ENCODE measurements around the gene C5.
A peak's percentile ranks its signal among the peaks of the same experiment; 100 is the strongest.
"Not testable (repeated sequence)": the region's sequence is repeated elsewhere in the genome, so short reads cannot be mapped to it uniquely, and the experiment has no call there.

Gene C5

DNA sequence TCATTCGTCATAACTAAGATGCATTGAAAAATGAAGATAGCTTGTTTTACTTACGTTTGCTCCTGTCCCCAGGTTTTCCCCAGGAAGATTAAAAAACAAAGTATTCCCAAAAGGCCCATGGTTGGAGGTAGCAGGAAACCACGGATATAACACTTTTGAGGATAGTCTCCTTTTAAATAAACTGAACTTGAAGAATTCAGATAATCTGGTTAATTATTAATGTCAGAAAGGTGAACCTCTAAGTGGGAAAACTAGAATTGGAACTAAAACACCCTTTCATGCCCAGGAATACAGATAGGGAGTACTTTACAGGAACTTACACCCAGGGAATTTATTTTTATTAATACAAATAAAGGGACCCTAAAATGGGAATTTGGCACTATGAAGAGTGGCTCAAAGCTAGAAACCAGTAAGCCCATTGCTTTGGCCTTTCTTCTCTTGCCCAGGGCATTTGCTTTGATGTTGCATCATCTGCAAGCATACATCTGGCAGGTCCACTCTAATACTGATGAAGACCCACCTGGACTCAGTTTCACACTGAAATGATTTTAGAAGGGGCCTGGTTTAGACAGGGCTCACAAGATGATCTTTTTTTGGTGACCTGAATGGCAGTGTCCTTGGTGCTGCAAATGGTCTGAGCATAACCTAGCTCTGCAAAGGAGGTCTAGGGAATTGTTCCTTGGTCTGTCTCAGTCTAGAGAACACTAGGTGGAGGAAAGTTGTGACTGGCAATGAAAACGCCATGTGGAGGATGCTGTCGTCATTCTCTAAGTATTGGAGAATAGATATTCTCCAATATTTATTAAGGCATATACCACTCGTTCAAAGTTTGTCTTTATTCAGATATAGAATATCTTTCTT, at the start of gene C5:
Gene C5 (minus strand): TSS at position 148 of the 861 bp plus-strand sequence. CDS start 29 bp downstream, at position 119.
- DNase-seq (ENCODE audit: low read depth in 3 of 3), result no peak

GRCh38 chr9:121098567-121099198, 48.6 kb upstream of the C5 start:
- no peak for DNase-seq (ENCODE audit: low read depth in 3 of 3)

DNA sequence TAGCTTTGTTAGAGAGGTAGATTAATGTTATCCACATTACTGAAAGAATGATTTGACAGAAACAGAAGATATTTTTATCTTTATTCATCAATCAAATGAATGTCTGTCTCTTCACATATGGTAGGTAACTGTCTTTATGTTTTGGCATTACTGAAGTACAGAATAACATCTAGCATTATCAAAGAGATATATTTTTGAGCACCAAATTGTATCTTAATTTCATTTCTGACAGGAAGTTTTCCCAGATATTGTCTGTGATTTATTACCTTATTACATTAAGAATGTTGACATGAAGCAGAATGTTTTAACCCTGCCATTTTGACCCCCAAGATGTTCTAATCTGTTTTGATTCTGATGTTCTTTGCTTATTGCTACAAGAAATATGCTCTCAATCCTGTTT, 45.0 kb upstream of the C5 start:
- no peak for DNase-seq (ENCODE audit: low read depth in 3 of 3)

GRCh38 chr9:121090743-121091142, 40.7 kb upstream of the C5 start:
- DNase-seq (ENCODE audit: low read depth in 3 of 3), result not testable (repeated sequence)

DNA sequence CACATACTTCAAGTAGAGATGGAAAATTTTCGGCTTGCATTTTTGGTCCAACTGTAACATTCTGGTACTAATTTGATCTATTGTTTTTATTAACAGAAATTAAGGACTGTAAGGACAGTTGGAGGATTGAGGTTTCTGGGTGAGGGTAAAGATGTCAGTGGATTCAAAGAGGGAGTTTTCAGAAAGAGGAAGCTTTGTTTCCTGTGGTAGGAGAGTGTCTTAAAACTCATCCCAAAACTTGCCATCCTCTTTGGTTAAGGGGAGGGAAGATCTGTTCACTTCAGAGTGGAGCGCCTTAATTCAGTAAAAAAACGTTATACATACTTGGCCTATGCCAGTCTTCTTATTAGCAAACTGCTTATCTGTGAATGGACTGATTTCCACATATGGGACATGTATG, 38.5 kb upstream of the C5 start:
- no peak for DNase-seq (ENCODE audit: low read depth in 3 of 3)

DNA sequence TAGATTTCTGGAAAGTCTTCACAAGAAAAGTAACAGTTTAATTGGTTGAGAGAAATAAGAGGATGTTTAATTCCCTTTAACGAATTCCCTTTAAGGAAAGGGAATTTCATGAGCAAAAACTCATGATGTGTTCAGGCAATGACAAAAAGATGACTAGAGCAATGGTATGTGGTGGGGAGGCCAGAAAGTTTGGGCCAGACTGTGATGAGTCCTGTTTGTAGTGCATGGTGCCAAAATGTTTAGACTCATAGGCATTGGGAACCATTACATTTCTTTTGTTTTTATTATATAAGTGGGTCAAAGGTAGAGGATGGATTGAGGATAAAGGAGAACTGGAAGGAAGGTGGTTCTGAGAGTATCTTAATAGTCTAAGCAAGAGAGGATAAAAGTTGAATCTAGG, 35.6 kb upstream of the C5 start:
- DNase-seq (ENCODE audit: low read depth in 3 of 3), result no peak

- no peak for DNase-seq (ENCODE audit: low read depth in 3 of 3)
These were observed 32.0 kb upstream of the C5 start for GRCh38 chr9:121082075-121082474.

DNA sequence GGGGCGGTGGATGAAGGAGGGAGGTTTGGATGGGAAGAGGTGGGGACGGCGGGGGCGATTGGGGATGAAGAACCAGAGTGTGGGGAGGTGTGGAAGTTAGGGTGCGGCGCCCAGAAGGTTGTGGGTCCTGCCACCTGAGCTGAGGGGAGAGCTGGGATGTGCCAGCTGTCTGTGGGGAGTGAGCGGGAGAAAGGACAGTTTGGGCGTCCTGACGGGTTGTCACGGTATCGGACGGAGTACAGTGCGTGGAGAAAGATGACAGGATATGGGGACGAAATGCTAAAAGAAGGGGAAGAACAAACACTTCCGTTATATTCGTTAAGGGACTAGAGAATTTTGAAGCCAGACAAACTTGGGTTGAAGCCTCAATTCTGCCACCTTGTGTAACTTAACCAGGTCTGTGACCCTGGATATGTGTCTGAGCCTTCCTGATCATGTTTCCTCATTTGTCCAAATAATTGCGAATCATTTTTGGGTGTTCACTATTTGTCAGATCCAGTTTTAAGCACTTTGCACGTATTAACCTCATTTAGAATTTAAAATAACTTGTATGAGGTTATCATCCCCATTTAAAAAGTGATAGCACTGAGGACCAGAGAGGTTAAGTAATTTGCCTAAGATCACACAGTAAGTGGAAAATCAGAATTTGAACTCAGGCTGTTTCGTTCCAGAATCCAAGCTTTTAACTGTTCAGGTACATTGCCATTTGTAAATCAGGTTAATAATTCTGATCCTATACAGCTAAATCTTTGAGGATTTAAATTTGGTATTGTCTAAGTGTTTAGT, 25.4 kb upstream of the C5 start:
- DNase-seq (ENCODE audit: low read depth in 3 of 3), result peak in 1 of 3 donors; percentile 40

DNA sequence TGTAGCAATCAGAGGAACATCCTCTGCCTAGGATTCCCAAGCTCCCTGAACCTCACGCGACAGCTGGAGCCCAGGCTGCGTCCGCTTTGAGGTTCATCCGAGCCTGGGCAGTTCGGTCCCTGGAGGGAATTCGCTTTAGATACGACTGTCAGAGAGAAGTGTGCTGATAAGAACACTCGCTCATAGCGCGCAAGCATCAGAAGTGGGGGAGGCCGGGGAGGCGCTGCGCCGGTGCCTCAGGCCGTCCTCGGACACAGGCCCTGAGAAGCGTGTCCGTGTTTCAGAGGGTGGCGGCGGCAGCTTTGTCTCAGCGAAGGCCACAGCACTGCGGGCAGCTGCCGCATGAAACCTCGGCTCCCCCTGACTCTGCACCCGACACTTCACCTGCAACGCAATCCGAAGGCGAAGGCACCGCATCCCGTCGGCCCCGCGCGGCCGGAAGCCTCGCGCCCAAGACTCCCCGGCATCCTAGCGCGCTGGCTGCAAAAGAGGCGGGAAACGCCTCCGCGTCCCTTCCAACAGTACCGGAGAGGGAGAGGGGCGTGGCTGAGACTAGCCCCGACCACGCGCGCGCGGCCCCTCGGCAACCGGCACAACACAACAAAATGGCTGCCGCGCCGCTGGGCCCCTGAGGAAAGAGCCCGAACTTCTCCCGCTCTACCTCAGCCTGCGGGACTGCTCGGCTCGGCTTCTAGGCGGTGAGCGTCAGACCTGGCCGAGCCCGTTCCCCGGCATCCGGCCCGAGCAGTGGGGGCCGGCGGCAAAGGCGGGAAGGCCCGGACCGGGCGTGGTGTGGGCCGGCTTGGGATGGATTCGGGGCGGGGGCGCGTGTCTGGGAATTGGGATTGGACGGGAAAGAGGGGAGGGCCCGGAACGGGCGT, 24.5 kb upstream of the C5 start, which contains the start of gene CNTRL:
Gene CNTRL (plus strand): TSS at position 586 of the 881 bp plus-strand sequence. CDS start 13,372 bp downstream, outside the sequence.
- peak; percentile 93 to 95 (median 94) for DNase-seq (ENCODE audit: low read depth in 3 of 3)

GRCh38 chr9:121073038-121073437, 23.0 kb upstream of the C5 start:
- no peak for DNase-seq (ENCODE audit: low read depth in 3 of 3)

GRCh38 chr9:121071756-121072421, 21.8 kb upstream of the C5 start:
- DNase-seq (ENCODE audit: low read depth in 3 of 3), result no peak

DNA sequence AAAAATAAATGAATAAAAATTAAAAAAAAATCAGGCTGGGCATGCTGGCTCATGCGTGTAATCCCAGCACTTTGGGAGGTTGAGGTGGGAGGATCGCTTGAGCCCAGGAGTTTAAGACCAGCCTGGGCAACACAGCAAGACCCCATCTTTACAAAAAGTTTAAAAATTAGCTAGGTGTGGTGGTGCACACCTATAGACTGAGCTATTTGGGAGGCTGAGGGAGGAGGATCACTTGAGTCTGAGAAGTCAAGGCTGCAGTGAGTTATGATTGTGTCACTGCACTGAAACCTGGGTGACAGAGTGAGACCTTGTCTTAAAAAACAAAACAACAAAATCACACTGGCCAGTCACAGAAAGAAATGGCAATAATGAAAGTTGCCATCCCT, 21.3 kb upstream of the C5 start:
- peak in 1 of 3 donors; percentile 21 for DNase-seq (ENCODE audit: low read depth in 3 of 3)

- no peak for DNase-seq (ENCODE audit: low read depth in 3 of 3)
These were observed 19.3 kb upstream of the C5 start for GRCh38 chr9:121069396-121069795.

- no peak for DNase-seq (ENCODE audit: low read depth in 3 of 3)
These were observed 17.6 kb upstream of the C5 start for GRCh38 chr9:121067640-121068039.

GRCh38 chr9:121066850-121067249, 16.8 kb upstream of the C5 start:
- DNase-seq (ENCODE audit: low read depth in 3 of 3), result no peak

DNA sequence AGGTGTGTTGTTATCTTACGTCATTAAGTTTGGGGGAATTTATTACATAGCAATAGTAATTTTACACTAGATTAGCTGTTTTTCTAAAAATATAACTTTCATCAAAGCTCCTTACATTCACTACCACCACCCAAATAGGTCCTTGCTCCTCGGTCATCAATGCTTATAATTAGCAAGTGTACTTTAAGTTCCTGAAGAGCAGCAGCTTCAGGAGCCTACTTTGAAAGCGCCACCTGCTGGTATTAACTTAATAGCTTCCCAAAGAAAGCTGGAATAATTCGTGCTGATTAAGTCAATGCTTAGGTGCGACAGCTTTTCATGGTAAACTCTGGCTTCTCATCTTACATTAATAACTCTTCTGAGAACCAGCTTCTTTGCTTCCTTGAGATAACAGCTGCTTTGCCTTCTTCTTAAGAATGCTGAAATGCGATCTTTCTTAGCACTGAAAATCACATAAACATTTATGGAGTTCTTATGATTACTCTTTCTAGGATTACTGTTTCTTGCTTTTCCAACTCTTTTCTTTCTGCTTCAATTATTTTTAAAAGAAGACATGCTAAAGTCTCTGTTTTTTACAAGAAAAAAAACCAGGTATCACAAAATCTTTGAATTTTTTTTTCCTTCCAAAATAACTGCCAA, 10.0 kb upstream of the C5 start:
- DNase-seq (ENCODE audit: low read depth in 3 of 3), result no peak

DNA sequence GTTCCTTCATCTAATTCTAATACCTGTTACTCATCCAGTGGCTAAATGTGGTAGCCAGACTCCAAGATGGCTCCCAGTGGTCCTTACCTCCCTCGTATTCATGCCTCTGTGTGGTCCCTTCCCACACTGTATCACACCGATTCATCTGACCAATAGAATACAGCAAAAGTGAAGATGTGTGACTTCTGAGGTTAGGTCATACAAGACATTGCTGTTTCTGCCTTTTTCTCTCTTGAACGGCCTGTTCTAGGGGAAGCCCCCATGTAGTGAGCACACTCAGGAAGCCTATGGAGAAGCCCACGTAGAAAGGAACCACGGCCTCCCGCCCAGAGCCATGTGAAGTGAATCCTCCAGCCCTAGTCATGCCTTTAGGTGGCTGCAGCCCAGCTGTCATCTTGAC, 9.4 kb upstream of the C5 start:
- DNase-seq (ENCODE audit: low read depth in 3 of 3), result no peak

- no peak for DNase-seq (ENCODE audit: low read depth in 3 of 3)
These were observed 7.7 kb upstream of the C5 start for GRCh38 chr9:121057821-121058220.

- no peak for DNase-seq (ENCODE audit: low read depth in 3 of 3)
These were observed 5.6 kb upstream of the C5 start for GRCh38 chr9:121055642-121056143.

DNA sequence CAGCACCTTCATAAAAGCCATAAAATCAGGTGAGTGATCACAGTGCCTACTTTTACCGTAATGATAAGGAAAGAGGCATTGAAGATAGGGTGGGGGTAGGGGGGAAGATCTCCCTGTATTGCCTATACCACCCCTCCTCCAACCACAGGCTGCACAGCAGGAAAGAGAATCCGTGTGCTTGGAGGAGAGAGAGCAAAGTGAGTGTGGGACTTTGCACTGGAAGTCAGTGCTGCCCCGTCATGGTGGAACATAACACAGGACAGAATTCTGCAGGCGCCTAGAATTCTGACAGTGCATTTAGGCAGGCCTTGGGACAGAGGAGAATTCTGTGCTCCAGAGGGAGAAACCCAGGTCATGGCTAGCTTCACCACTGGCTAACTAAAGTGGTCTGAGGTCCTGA, 3.5 kb upstream of the C5 start:
- DNase-seq (ENCODE audit: low read depth in 3 of 3), result no peak

All from stimulated activated CD4-positive, alpha-beta T cell treated with anti-CD3 and anti-CD28 coated beads, TNF-alpha, amount 100 ng/mL, for 48 hours (primary cell).